Upper lobe of right lung (tissue), 1 donor: ENCODE results near the gene ZBTB7C. TPM values are rescaled to one million over a fixed set of nuclear protein-coding genes. Genes with fewer than 3 reads are reported as not detected.
"Not testable (repeated sequence)": the region's sequence is repeated elsewhere in the genome, so short reads cannot be mapped to it uniquely, and the experiment has no call there.

ENCODE experiments used
- ATAC-seq: fragments of 200-7000 bp; cut with Tn5 transposase; one replicate; pipeline ENCODE4 v1.9.1; 2020; ENCODE audit warnings: mild to moderate bottlenecking, moderate library complexity
- DNase-seq: peaks from one replicate; pipeline ENCODE4 v3.0.0-alpha.2; 2020
- H3K27ac ChIP-seq: fragments of 200-600 bp; one replicate; pipeline ENCODE4 v1.8.0; 2022
- H3K27me3 ChIP-seq: fragments of 200-600 bp; one replicate; pipeline ENCODE4 v1.8.0; 2022; ENCODE audit warnings: mild to moderate bottlenecking
- H3K36me3 ChIP-seq: fragments of 200-600 bp; one replicate; pipeline ENCODE4 v1.8.0; 2022
- H3K4me1 ChIP-seq: fragments of 200-600 bp; one replicate; pipeline ENCODE4 v1.8.0; 2022
- H3K4me3 ChIP-seq: fragments of 200-600 bp; one replicate; pipeline ENCODE4 v1.8.0; 2022; ENCODE audit warnings: mild to moderate bottlenecking
- H3K9me3 ChIP-seq: fragments of 200-600 bp; one replicate; pipeline ENCODE4 v1.8.0; 2022
- CTCF ChIP-seq: fragments of 200-600 bp; IDR thresholded peaks from one replicate; pipeline ENCODE4 v1.8.0; 2022; ENCODE audit warnings: antibody characterized with exemption
- intact Hi-C: fragments of 100-400 bp; cut with DNase I; formaldehyde crosslinking; loops from one replicate; pipeline ENCODE4 v1.11.0; 2022
- total RNA-seq: library from RNA; stranded (reverse); fragmentation: NEBNext Ultra II Directional; extraction: Animal tissue kit (Norgen Biotek cat#: 25700); gene quantifications from one replicate; pipeline ENCODE4 v1.2.1, GENCODE V29; 2021
- donor health status: DM: no; HTN: yes; CAD: no; lungs with severe emphysema.

The ZBTB7C gene
- total RNA-seq, 1 donor from 2014 or later, result 17.7 TPM

GRCh38 chr18:48284743-48285142, 124.4 kb downstream of the ZBTB7C start:
- ATAC-seq, result no peak
- Histone ChIP-seq H3K27ac (no peak overlapping the region), H3K4me3 (no peak overlapping the region), H3K9me3 (no peaks in the 10 kb centered on the region), H3K4me1 (peaks cover 3% of the 10 kb centered on the region), H3K27me3 (no peaks in the 10 kb centered on the region), H3K36me3 (no peaks in the 10 kb centered on the region)
- no peak for TF ChIP-seq CTCF
- no peak for DNase-seq
- intact Hi-C loops, result no loop called here

DNA sequence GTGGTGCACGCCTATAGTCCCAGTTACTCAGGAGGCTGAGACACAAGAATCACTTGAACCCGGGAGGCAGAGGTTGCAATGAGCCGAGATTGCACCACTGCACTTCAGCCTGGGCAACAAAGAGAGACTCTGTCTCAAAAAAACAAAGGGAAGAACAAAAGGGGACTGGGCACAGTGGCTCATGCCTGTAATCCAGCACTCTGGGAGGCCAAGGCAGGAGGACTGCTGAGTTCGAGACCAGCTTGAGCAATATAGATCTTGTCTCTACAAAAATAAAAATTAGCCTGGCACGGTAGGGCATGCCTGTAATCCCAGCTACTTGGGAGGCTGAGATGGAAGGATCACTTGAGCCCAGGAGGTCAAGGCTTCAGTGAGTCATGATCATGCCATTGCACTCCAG, 125.2 kb downstream of the ZBTB7C start:
- H3K4me3 ChIP-seq, H3K9me3 ChIP-seq, intact Hi-C loops, ATAC-seq, H3K27me3 ChIP-seq, H3K27ac ChIP-seq, H3K4me1 ChIP-seq, DNase-seq, H3K36me3 ChIP-seq: not testable (repeated sequence)

DNA sequence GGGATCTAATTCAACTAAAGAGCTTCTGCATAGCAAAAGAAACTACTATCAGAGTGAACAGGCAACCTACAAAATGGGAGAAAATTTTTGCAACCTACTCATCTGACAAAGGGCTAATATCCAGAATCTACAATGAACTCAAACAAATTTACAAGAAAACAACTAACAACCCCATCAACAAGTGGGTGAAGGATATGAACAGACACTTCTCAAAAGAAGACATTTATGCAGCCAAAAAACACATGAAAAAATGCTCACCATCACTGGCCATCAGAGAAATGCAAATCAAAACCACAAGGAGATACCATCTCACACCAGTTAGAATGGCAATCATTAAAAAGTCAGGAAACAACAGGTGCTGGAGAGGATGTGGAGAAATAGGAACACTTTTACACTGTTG, 127.7 kb downstream of the ZBTB7C start:
- intact Hi-C loops, H3K27ac ChIP-seq, H3K4me3 ChIP-seq, H3K4me1 ChIP-seq, ATAC-seq, H3K36me3 ChIP-seq, DNase-seq, H3K9me3 ChIP-seq, H3K27me3 ChIP-seq: not testable (repeated sequence)

GRCh38 chr18:48279312-48279711, 129.9 kb downstream of the ZBTB7C start:
- ATAC-seq (no peak), DNase-seq (no peak)
- intact Hi-C loops, result no loop called here
- H3K27me3 ChIP-seq, result no peaks in the 10 kb centered on the region
- H3K4me3 ChIP-seq, result no peak overlapping the region
- peaks cover 3% of the 10 kb centered on the region for H3K4me1 ChIP-seq
- H3K27ac ChIP-seq, result no peak overlapping the region
- H3K36me3 ChIP-seq, result no peaks in the 10 kb centered on the region
- TF ChIP-seq CTCF, result no peak
- no peaks in the 10 kb centered on the region for H3K9me3 ChIP-seq

GRCh38 chr18:48278081-48278480, 131.1 kb downstream of the ZBTB7C start:
- Histone ChIP-seq H3K27ac (no peak overlapping the region), H3K36me3 (no peaks in the 10 kb centered on the region), H3K4me3 (no peak overlapping the region), H3K9me3 (no peaks in the 10 kb centered on the region), H3K27me3 (no peaks in the 10 kb centered on the region), H3K4me1 (peaks cover 1% of the 10 kb centered on the region)
- TF ChIP-seq CTCF, result no peak
- no peak for ATAC-seq
- intact Hi-C loops, result no loop called here
- no peak for DNase-seq

- no peaks in the 10 kb centered on the region for H3K4me1 ChIP-seq
- intact Hi-C loops, result no loop called here
- no peaks in the 10 kb centered on the region for H3K9me3 ChIP-seq
- H3K27me3 ChIP-seq, result no peaks in the 10 kb centered on the region
- H3K4me3 ChIP-seq, result no peak overlapping the region
- H3K27ac ChIP-seq, result no peak overlapping the region
- H3K36me3 ChIP-seq, result no peaks in the 10 kb centered on the region
- ATAC-seq (no peak), DNase-seq (no peak)
- TF ChIP-seq CTCF, result no peak
These were observed 134.9 kb downstream of the ZBTB7C start for GRCh38 chr18:48274301-48274700.

DNA sequence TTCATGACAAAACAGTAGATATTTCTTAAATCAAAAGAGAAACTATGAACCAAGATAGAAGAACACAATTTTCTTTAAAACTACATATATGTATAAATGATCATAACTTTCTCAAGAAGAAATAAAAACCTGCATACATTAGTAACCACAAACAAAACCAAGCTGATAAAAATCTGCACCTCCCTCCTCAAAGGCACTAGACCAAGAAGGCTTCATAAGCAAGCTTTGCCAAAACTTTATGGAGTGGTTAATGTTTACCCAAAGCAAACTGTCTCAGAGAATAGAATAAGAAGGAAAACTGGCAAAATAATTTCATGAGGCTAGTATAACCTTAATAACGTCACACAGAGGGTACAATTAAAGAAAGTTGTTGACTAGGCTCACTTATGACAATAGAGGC, 138.3 kb downstream of the ZBTB7C start:
- H3K27me3 ChIP-seq, result no peaks in the 10 kb centered on the region
- intact Hi-C loops, result no loop called here
- no peak for DNase-seq
- H3K9me3 ChIP-seq, result no peaks in the 10 kb centered on the region
- no peak for ATAC-seq
- H3K27ac ChIP-seq, result no peak overlapping the region
- TF ChIP-seq CTCF, result no peak
- H3K4me3 ChIP-seq, result no peak overlapping the region
- H3K4me1 ChIP-seq, result no peaks in the 10 kb centered on the region
- H3K36me3 ChIP-seq, result no peaks in the 10 kb centered on the region
